ENCODE measurements around the gene DHRS9.
A peak's percentile ranks its signal among the peaks of the same experiment; 100 is the strongest.
"Not testable (repeated sequence)": the region's sequence is repeated elsewhere in the genome, so short reads cannot be mapped to it uniquely, and the experiment has no call there.

The DHRS9 gene

GRCh38 chr2:169131587-169132512 lies 62.5 kb downstream of the DHRS9 start:
- Histone ChIP-seq H3K27ac (ENCODE audit: extremely low read depth, low read depth, low read length) (no peak overlapping the region), H3K9me3 (ENCODE audit: control insufficient read depth, insufficient read depth, low read depth, low read length) (no peaks in the 10 kb centered on the region), H3K4me1 (ENCODE audit: control insufficient read depth, insufficient read depth, low read length) (no peaks in the 10 kb centered on the region), H3K4me3 (ENCODE audit: low read depth, low read length) (no peak overlapping the region), H3K36me3 (ENCODE audit: control insufficient read depth in 2 of 2, insufficient read depth in 1 of 2, low read length in 2 of 2) (peaks cover 0 to 3% of the 10 kb centered on the region in 2 experiments; a peak in 1 of 3 replicates)
- CTCF ChIA-PET = interaction anchor here (0.5 to 2.7 kb wide), 51 partner anchors 9 to 1612 kb away, joined by 3 to 36 read pairs (median 3); no protein-coding TSS in a partner anchor
- TF ChIP-seq ZNF518A (tag by site-specific recombination; conservative IDR thresholded peaks at IDR 0.05; ENCODE audit: low read depth) (no peak), CTCF (tag by site-specific recombination; IDR thresholded peaks at IDR 0.05) (peak; percentile 32; the same call in 1 of the 2 replicates), ZNF654 (tag by site-specific recombination; IDR thresholded peaks at IDR 0.05; ENCODE audit: low read depth) (peak; percentile 57), ZNF350 (tag by site-specific recombination; IDR thresholded peaks at IDR 0.05) (no peak), ZNF660 (tag by site-specific recombination; IDR thresholded peaks at IDR 0.05) (no peak)
- POLR2A ChIA-PET = interaction anchor here (0.5 kb wide), 1 partner anchor 163 kb away, joined by 3 read pairs; no protein-coding TSS in a partner anchor

GRCh38 chr2:169134272-169134671 lies 64.9 kb downstream of the DHRS9 start:
- POLR2A ChIA-PET; H3K27ac ChIP-seq (ENCODE audit: extremely low read depth, low read depth, low read length); H3K4me3 ChIP-seq (ENCODE audit: low read depth, low read length); H3K9me3 ChIP-seq (ENCODE audit: control insufficient read depth, insufficient read depth, low read depth, low read length); CTCF ChIA-PET; H3K4me1 ChIP-seq (ENCODE audit: control insufficient read depth, insufficient read depth, low read length): not testable (repeated sequence)
- H3K36me3 ChIP-seq (ENCODE audit: control insufficient read depth in 2 of 2, insufficient read depth in 1 of 2, low read length in 2 of 2) = peaks cover 0 to 12% of the 10 kb centered on the region in 2 experiments; a peak in 1 of 3 replicates

DNA sequence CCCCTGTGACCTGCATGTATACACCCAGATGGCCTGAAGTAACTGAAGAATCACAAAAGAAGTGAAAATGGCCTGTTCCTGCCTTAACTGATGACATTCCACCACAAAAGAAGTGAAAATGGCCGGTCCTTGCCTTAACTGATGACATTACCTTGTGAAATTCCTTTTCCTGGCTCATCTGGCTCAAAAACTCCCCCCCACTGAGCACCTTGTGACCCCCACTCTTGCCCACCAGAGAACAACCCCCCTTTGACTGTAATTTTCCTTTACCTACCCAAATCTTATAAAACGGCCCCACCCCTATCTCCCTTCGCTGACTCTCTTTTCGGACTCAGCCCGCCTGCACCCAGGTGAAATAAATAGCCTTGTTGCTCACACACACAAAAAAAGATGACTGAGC lies 67.1 kb downstream of the DHRS9 start:
- H3K4me1 ChIP-seq (ENCODE audit: control insufficient read depth, insufficient read depth, low read length); H3K4me3 ChIP-seq (ENCODE audit: low read depth, low read length); POLR2A ChIA-PET; H3K9me3 ChIP-seq (ENCODE audit: control insufficient read depth, insufficient read depth, low read depth, low read length); H3K27ac ChIP-seq (ENCODE audit: extremely low read depth, low read depth, low read length); CTCF ChIA-PET: not testable (repeated sequence)
- peaks cover 0 to 24% of the 10 kb centered on the region in 2 experiments; a peak in 1 of 3 replicates for H3K36me3 ChIP-seq (ENCODE audit: control insufficient read depth in 2 of 2, insufficient read depth in 1 of 2, low read length in 2 of 2)

GRCh38 chr2:169136885-169137534 lies 67.6 kb downstream of the DHRS9 start:
- Histone ChIP-seq H3K27ac (ENCODE audit: extremely low read depth, low read depth, low read length) (no peak overlapping the region), H3K4me1 (ENCODE audit: control insufficient read depth, insufficient read depth, low read length) (no peaks in the 10 kb centered on the region), H3K4me3 (ENCODE audit: low read depth, low read length) (no peak overlapping the region), H3K36me3 (ENCODE audit: control insufficient read depth in 2 of 2, insufficient read depth in 1 of 2, low read length in 2 of 2) (peaks cover 0 to 24% of the 10 kb centered on the region in 2 experiments; a peak in 1 of 3 replicates), H3K9me3 (ENCODE audit: control insufficient read depth, insufficient read depth, low read depth, low read length) (no peaks in the 10 kb centered on the region)
- CTCF ChIA-PET = no interaction called here
- POLR2A ChIA-PET = no interaction called here
- TF ChIP-seq ZNF292 (tag by site-specific recombination; IDR thresholded peaks at IDR 0.05; ENCODE audit: borderline replicate concordance, low read depth) = no peak
- TF ChIP-seq ZNF121 (tag by site-specific recombination; IDR thresholded peaks at IDR 0.05) = no peak
- TF ChIP-seq BCL11B (tag by site-specific recombination; IDR thresholded peaks at IDR 0.05; ENCODE audit: low read depth) = no peak
- no peak for TF ChIP-seq MYNN (tag by site-specific recombination; IDR thresholded peaks at IDR 0.05; ENCODE audit: borderline replicate concordance)
- TF ChIP-seq, protein P1, sequence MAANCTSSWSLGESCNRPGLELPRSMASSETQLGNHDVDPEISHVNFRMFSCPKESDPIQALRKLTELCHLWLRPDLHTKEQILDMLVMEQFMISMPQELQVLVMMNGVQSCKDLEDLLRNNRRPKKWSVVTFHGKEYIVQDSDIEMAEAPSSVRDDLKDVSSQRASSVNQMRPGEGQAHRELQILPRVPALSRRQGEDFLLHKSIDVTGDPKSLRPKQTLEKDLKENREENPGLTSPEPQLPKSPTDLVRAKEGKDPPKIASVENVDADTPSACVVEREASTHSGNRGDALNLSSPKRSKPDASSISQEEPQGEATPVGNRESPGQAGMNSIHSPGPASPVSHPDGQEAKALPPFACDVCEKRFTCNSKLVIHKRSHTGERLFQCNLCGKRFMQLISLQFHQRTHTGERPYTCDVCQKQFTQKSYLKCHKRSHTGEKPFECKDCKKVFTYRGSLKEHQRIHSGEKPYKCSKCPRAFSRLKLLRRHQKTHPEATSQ (tag by site-specific recombination; IDR thresholded peaks at IDR 0.05) = no peak
- no peak for TF ChIP-seq ZNF654 (tag by site-specific recombination; IDR thresholded peaks at IDR 0.05; ENCODE audit: low read depth)
- no peak for TF ChIP-seq ZNF518A (tag by site-specific recombination; conservative IDR thresholded peaks at IDR 0.05; ENCODE audit: low read depth)

Measured in HEK293 (cell line).